GM18907 (cell line): ENCODE measurements around the gene NDE1.
A peak's percentile ranks its signal among the peaks of the same experiment; 100 is the strongest.
"Not testable (repeated sequence)": the region's sequence is repeated elsewhere in the genome, so short reads cannot be mapped to it uniquely, and the experiment has no call there.

Experiments used
- ATAC-seq: cut with Tn5 transposase; IDR thresholded peaks from one replicate; pipeline ENCODE4 v1.9.1; 2021; ENCODE audit warnings: mild to moderate bottlenecking, moderate library complexity; ENCODE audit not compliant: unreplicated experiment

The NDE1 gene

DNA sequence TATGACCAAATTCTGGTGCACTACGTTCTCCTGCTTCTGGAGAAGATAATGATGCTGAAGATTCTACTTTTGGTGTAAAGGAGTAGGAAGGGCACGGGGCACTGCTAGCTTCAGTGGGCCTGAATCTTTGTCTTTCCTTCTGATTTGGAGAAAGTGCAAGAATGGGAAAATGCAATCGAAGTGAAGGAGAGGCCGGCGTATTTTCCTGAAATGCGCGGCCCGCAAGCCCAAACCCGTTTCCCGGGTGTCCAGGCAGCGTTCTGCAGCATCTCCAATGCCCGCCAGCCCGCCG is 372 bp upstream of the NDE1 start:
- peak; percentile 4 for ATAC-seq

GRCh38 chr16:15650698-15651171 is 690 bp downstream of the NDE1 start:
- peak; percentile 42 for ATAC-seq

DNA sequence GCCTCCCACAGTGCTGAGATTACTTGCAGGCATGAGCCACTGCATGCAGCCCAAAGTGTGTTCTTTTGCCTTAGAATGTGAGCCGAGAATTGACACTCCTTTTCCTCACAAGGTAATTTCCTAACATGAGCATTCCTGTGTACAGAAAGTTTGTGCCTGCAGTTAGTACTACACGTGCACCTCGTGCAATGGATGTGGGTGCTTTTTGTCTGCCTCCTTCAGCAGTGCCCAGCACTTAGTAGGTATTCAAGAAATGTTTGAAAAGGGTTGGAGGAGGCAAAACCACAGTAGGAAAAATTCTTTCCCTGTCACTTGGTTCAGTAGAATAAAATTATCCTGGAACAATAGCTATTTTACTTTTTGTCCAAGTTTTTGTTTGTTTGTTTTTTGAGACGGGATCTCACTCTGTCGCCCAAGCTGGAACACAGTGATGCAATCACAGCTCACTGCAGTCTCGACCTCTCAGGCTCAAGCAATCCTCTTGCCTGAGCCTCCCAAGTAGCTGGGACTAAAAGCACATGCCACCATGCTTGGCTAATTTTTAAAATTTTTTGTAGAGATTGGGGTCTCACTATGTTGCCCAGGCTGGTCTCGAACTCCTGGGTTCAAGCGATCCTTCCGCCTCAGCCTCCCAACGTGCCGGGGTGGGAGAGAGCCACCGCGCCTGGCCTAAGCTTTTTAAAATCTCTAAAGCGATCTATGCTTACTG is 2.4 kb downstream of the NDE1 start:
- ATAC-seq = no peak

DNA sequence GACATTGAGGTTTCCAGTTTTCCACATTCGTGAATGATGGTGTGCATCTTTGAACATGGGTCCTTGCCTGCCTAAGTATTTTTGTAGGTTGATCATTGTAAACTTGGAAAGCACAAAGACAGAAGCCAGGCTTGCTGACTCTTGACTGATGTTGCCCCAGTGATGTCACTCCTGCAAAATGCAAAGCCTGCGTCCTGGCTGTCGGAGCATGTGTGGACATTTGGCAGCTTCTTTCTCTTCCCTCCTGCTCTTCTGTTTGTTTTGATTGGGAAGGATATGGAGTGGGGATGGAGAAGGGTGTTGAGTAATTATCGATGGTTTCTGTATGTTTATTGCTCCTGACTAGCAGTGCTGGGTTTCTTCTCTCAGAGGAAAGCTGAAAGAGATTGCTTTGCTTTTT is 3.2 kb downstream of the NDE1 start:
- ATAC-seq = no peak

DNA sequence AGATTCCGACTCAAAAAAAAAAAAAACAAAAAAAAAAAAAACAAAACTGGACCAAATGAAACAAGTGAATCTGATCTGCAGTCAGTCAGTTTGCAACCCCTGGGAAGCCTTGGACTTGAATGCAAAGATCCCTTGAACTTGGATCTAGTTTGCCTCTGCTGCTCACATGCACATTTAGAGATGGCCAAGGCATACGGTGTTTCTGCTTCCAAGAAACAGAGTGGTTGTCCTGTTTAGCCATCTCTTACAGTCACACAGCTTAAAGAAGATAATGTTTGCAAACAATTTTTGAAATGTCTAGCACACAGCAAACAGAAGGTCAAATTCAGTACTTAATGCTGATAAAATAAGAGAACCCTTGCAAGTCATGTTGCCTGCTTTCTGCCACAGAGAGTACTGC is 4.5 kb downstream of the NDE1 start:
- ATAC-seq = no peak

- not testable (repeated sequence) for ATAC-seq
Observed at GRCh38 chr16:15655561-15655960, 5.5 kb downstream of the NDE1 start.

- ATAC-seq = no peak
Observed at GRCh38 chr16:15658149-15658548, 8.1 kb downstream of the NDE1 start.

- no peak for ATAC-seq
Observed at GRCh38 chr16:15658556-15658955, 8.5 kb downstream of the NDE1 start.

GRCh38 chr16:15660203-15660601 is 10.2 kb downstream of the NDE1 start:
- ATAC-seq = no peak

DNA sequence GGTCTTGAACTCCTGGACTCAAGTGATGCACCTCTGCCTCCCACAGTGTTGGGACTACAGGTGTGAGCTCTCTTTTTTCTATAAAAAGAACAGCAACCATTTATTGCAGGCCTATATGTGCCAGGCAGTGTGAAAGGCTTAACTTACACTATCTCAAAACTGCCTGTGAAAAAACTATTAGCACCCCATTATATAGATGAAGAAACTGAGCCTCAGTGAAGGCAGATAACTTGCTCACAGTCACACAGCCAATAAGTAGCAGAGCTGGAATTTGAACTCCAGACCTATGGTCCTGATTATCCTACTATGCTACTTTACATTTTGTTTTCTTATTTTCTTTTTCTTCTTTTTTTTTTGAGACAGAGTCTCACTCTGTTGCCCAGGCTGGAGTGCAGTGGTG is 15.1 kb downstream of the NDE1 start:
- no peak for ATAC-seq

- ATAC-seq = no peak
Observed at GRCh38 chr16:15667091-15667742, 17.2 kb downstream of the NDE1 start.

DNA sequence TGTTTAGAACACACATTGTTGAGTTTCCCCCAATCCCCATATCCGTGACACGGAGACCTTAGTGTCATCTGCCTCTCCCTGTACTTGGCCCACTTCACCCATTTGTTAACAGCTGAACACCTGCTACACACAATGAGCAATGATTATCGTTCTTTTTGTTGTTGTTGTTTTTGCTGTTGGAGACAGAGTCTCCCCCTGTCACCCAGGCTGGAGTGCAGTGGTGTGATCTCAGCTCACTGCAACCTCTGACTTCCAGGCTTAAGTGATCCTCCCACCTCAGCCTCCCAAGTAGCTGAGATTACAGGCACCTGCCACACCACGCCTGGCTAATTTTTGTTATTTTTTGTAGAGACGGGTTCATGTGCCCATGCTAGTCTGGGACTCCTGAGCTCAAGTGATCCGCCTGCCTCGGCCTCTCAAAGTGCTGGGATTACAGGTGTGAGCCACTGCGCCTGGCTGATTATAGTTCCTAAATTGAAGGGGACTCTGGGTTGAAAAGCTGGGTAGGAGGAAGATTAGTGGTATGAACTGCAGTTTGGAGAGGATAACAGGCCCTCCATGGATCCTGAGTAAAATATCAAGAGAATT is 21.6 kb downstream of the NDE1 start:
- ATAC-seq = no peak

GRCh38 chr16:15672127-15672513 is 22.1 kb downstream of the NDE1 start:
- not testable (repeated sequence) for ATAC-seq

DNA sequence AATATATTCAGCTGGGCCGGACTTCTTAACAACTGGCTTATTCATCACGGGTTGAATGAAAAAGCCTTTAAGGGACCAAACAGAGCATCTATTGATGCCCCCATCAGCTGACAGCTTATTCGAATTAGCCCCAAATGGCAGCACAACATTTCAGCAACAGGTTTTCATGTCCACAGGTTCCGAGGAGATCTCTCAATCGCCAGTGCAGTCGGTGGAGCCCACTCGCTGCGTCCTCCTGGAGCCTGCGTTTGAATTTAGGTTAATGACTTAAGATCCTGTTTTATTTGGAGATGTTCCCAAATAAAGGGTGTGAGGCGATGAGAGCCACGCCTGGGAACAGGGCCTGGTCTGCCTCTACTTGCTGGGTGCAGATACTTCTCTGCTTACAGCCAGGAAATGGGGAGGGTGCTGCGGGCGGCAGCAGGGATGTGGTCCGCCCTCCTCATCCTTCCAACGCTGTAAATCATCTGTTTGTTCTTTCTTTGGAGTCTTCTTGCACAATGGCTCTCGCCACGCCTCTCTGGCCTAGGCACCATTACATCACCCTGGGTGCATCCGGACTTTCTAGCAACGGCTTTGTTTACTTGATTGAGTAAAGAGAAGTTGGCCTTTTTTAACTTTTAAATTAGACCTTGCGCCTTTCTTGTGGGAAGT is 22.6 kb downstream of the NDE1 start:
- ATAC-seq = no peak

- no peak for ATAC-seq
Observed at GRCh38 chr16:15674571-15674970, 24.5 kb downstream of the NDE1 start.

DNA sequence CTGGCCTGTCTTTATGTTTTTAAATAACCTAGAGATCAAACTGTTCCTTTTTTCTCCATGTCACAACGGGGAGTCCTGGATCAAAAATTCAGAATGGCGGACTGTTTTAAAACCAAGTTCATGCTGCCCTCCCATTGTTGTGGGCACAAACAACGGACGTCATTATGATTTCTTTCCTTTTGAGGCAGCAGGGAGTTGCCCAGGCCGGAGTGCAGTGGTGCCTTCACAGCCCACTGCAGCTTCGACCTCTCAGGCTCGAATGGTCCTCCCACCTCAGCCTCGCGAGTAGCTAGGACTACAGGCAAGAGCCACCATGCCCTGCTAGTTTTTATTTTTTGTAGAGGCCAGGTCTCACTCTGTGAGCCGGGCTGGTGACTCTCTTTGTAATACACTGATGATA is 26.5 kb downstream of the NDE1 start:
- ATAC-seq = no peak

DNA sequence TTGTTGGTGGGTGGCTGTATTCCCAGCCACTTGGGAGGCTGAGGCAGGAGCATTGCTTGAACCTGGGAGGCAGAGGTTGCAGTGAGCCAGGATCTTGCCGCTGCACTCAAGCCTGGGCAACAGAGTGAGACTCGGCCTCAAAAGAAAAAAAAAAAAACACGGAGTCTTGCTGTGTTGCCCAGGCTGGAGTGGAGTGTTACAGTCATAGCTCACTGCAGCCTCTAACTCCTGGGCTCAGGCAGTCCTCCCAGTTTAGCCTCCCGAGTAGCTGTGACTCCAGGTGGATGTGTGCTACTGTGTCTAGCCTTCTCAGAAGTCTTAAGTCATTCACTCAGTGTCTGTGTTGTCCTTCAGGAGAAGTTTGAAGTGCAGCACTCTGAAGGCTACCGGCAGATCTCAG is 27.4 kb downstream of the NDE1 start:
- ATAC-seq = no peak

GRCh38 chr16:15682105-15682570 is 32.1 kb downstream of the NDE1 start:
- ATAC-seq = no peak

GRCh38 chr16:15686287-15686686 is 36.2 kb downstream of the NDE1 start:
- no peak for ATAC-seq

DNA sequence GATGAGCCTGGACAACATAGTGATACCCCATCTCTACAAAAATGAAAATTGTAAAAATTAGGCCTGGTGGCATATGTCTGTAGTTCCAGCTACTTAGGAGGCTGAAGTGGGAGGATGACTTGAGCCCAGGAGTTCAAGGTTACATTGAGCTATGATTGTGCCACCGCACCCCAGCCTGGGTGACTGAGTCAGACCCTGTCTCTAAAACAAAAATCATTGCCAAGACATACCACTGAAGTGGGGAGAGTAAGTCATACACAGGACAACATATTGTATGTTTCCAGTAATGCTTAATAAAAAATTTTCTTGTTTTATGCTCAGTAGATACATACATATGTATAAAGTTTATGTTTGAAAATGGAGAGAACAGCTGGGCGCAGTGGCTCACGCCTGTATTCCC is 39.2 kb downstream of the NDE1 start:
- ATAC-seq = no peak

DNA sequence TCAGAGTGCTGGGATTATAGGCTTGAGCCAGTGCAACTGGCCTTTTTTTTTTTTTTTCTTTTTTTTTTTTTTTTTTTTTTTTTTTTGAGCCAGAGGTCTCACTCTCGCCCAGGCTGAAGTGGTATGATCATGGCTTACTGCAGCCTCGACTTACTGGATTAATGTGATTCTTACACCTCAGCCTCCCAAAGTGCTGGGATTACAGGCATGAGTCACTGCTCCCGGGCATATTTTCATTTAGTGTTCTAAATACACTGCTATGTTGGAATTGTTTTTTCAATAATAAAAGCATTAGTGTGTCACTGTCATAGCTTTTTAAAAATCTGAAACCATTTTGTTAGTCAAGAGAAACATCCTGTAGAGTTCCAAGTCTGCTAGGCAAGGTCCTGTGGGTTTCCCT is 40.3 kb downstream of the NDE1 start:
- ATAC-seq = no peak

DNA sequence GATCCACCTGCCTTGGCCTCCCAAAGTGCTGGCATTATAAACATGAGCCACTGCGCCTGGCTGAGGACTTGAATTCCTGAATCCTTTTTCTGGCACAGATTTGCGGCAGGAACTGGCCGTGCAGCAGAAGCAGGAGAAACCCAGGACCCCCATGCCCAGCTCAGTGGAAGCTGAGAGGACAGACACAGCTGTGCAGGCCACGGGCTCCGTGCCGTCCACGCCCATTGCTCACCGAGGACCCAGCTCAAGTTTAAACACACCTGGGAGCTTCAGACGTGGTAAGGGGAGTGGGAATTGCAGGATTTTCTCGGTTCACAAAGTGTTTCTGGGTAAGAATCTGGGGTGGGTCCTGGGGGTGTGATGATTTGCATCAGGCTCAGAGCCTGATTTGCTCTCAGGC is 41.0 kb downstream of the NDE1 start:
- no peak for ATAC-seq
